Common myeloid progenitor, CD34-positive (primary cell): Measurements from ENCODE around the gene KIF17.
A peak's percentile ranks its signal among the peaks of the same experiment; 100 is the strongest.

ENCODE experiments used
- CTCF ChIA-PET: fragments of 350-600 bp; sonication (Branson Sonifier 250); formaldehyde crosslinking; loops from one replicate; lab custom pipeline; 2021; ENCODE audit warnings: antibody characterized with exemption; lab: Charles Lee
- POLR2A ChIA-PET: fragments of 350-600 bp; sonication (Branson Sonifier 250); formaldehyde crosslinking; loops from one replicate; lab custom pipeline; 2021; ENCODE audit warnings: antibody characterized with exemption; lab: Charles Lee
- DNase-seq, 3 donors: peaks; one replicate each; pipeline versions ENCODE4 v3.0.0 to v3.0.0-alpha.2; 2013
- H3K27ac ChIP-seq, 2 experiments: 1 replicate in 1 of 2; 2 replicates in 1 of 2; pipeline ENCODE4 v1.7.0; 2013; ENCODE audit warnings: inconsistent platforms in 2 of 2, low read length in 2 of 2, mild to moderate bottlenecking in 2 of 2, low read depth in 1 of 2, moderate library complexity in 1 of 2; ENCODE audit not compliant: severe bottlenecking in 2 of 2, insufficient read depth in 1 of 2, poor library complexity in 1 of 2
- H3K27me3 ChIP-seq, 5 experiments: replicated peaks in 2 of 5; 1 replicate in 3 of 5; 2 replicates in 2 of 5; pipeline versions ENCODE4 v1.6.1 to v1.7.0; 2013; ENCODE audit warnings: low read length in 4 of 5, mild to moderate bottlenecking in 2 of 5, moderate library complexity in 2 of 5, inconsistent platforms in 1 of 5; ENCODE audit not compliant: insufficient read depth in 5 of 5, control insufficient read depth in 4 of 5
- H3K36me3 ChIP-seq, 4 experiments: 1 replicate in 2 of 4; 2 replicates in 2 of 4; pipeline versions ENCODE4 v1.6.1 to v1.7.0; 2013; ENCODE audit warnings: low read length in 3 of 4, control low read depth in 1 of 4, mild to moderate bottlenecking in 1 of 4; ENCODE audit not compliant: control insufficient read depth in 4 of 4, insufficient read depth in 4 of 4
- H3K4me1 ChIP-seq, 4 experiments: 1 replicate in 3 of 4; 2 replicates in 1 of 4; pipeline versions ENCODE4 v1.6.1 to v1.7.1; 2013; ENCODE audit warnings: low read length in 3 of 4, mild to moderate bottlenecking in 3 of 4, control low read depth in 1 of 4, inconsistent platforms in 1 of 4, moderate library complexity in 1 of 4; ENCODE audit not compliant: control insufficient read depth in 4 of 4, insufficient read depth in 4 of 4; ENCODE audit errors: control extremely low read depth in 1 of 4
- H3K4me3 ChIP-seq, 7 experiments: 1 replicate in 4 of 7; 2 replicates in 3 of 7; pipeline versions ENCODE4 v1.5.1 to v1.7.0; 2013; ENCODE audit warnings: mild to moderate bottlenecking in 7 of 7, low read length in 6 of 7, moderate library complexity in 6 of 7, inconsistent platforms in 2 of 7, low read depth in 2 of 7, control low read depth in 1 of 7; ENCODE audit not compliant: insufficient read depth in 4 of 7, control insufficient read depth in 1 of 7; ENCODE audit errors: extremely low read depth in 1 of 7
- H3K9me3 ChIP-seq, 5 experiments: 1 replicate in 4 of 5; 2 replicates in 1 of 5; pipeline versions ENCODE4 v1.6.1 to v1.7.1; 2013; ENCODE audit warnings: low read length in 4 of 5, mild to moderate bottlenecking in 2 of 5, inconsistent platforms in 1 of 5, low read depth in 1 of 5, moderate library complexity in 1 of 5; ENCODE audit not compliant: control insufficient read depth in 4 of 5, insufficient read depth in 2 of 5; ENCODE audit errors: control extremely low read depth in 1 of 5
- WGBS: methylation state at CpG from one replicate; pipeline ENCODE4 v1.1.5; 2013; ENCODE audit not compliant: insufficient coverage; 5-methylcytosine and 5-hydroxymethylcytosine counted together

The KIF17 gene

DNA sequence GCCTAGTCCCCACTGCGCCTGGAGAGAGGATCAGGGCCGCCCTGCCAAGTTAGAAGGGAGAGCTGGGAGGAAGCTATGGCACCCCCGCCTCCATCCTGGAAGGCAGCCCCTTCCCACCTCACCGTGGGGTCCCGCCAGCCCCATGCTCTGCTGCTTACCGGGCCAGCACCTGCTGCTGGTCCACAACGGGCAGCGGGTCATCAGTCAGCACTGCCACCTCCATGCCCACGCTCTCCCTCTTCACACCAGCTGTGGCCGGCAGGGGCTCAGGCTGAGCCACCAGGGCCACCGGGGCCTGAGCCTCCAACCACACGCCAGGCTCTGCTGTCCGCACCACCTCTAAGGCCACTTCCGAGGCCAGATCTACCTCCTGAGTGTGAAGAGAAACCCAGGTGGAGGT, 33.2 kb downstream of the KIF17 start:
- Histone ChIP-seq H3K27me3 (no peaks in the 10 kb centered on the region), H3K36me3 (no peaks in the 10 kb centered on the region), H3K4me1 (peaks cover 0 to 12% (median 9%) of the 10 kb centered on the region in 4 experiments), H3K9me3 (no peaks in the 10 kb centered on the region), H3K27ac (no peak overlapping the region), H3K4me3 (no peak overlapping the region)
- no peak for DNase-seq
- CTCF ChIA-PET, result interaction anchor here (1.4 to 1.7 kb wide), 2 partner anchors 10 to 12 kb away, joined by 4 to 5 read pairs; no protein-coding TSS in a partner anchor
- 90% methylated on average over 9 of the region's 14 CpGs for WGBS
- POLR2A ChIA-PET, result no interaction called here

DNA sequence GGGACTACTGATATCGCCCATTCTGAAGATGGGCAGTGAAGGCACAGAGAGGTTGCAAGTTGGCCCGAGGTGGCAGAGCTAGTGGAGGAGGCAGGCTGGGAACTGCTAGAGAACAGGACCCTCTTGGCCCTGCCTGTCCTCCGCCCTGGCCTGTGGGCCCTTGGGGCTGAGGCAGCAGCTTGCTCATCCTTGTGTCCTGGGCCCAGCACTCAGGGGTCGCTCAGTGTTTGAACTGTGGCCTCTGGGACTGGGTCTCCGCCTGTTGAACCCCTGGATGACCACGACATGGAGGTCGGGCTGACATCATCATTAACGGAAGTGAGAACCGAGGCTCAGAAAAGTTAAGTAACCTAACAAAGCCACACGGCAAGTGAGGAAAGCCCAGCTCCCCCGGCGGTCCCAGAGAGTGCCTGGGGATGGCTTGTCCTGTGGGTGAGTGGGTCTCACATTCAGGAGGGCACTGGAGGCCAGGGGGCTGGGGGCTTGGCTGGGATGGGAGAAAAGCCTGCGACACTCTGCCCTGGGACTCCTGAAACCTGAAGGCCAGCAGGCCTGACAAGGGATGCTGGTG, 33.7 kb downstream of the KIF17 start:
- no peak overlapping the region for H3K27ac ChIP-seq
- 98% methylated on average over 11 of the region's 13 CpGs for WGBS
- CTCF ChIA-PET, result interaction anchor here (1.4 to 1.7 kb wide), 2 partner anchors 11 to 13 kb away, joined by 4 to 5 read pairs; no protein-coding TSS in a partner anchor
- no peaks in the 10 kb centered on the region for H3K27me3 ChIP-seq
- H3K9me3 ChIP-seq, result no peaks in the 10 kb centered on the region
- no peak for DNase-seq
- H3K4me3 ChIP-seq, result no peak overlapping the region
- no peaks in the 10 kb centered on the region for H3K36me3 ChIP-seq
- POLR2A ChIA-PET, result no interaction called here
- H3K4me1 ChIP-seq, result peaks cover 0 to 12% (median 9%) of the 10 kb centered on the region in 4 experiments

DNA sequence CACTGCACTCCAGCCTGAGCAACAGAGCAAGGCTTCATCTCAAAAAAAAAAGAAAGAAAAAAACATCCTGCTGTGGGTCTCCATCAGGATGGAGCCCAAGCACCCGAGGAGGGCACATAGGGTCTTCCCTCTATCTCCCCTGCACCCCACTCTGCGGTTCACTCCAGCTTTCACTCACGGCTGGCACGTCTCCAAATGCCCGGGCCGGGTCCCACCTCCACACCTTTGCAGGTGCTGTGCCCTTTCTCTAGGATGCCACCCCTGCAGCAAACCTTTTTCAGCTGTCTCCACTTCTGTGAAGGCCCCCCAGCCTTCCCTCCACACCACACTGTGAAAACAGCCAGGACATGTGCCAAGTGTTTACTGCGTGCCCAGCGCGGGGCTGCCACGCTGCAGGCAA, 34.2 kb downstream of the KIF17 start:
- ChIA-PET CTCF (no interaction called here), POLR2A (no interaction called here)
- H3K27ac ChIP-seq, result no peak overlapping the region
- no peak for DNase-seq
- 98% methylated on average over 7 of the region's 10 CpGs for WGBS
- no peak overlapping the region for H3K4me3 ChIP-seq
- H3K27me3 ChIP-seq, result no peaks in the 10 kb centered on the region
- H3K4me1 ChIP-seq, result peaks cover 0 to 12% (median 10%) of the 10 kb centered on the region in 4 experiments
- no peaks in the 10 kb centered on the region for H3K36me3 ChIP-seq
- no peaks in the 10 kb centered on the region for H3K9me3 ChIP-seq

DNA sequence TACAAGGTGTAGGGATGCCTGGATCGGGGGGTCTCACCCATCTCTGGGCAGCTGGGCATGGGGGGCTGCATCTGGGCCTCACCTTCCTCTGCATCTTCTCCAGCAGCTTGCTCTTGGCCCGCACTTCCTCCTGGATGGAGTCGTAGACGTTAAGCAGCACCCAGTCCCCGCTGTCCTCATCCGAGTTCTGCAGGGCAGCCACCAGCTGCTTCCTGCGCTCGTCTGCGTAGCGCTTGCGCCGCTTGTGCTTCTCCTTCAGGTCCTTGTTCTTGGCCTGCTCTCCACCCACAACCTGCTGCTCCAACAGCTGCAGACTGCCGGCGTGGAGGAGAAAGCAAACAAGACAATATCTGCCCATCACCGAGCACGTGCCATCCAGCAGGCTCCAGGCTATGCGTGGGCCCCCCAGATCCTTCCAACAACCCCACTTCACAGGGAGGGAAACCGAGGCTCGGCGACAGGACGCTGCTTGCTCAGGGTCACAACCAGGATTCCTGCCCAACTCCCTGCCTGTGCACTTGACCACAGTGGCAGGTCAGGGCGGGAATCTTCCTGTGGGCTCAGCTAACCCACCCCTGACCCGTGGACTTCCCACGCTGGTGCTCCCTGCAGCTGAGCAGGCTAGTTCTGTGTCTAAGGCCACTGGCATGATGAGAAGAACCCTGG, 35.1 kb downstream of the KIF17 start:
- peak overlapping the region in 2 of 7 experiments; percentile 3 to 4 for H3K4me3 ChIP-seq
- no peak overlapping the region for H3K27ac ChIP-seq
- peak in 2 of 3 donors; percentile 83 to 91 for DNase-seq
- ChIA-PET POLR2A (no interaction called here), CTCF (interaction anchor here (0.7 kb wide), 1 partner anchor 72 kb away, joined by 3 read pairs; no protein-coding TSS in a partner anchor)
- no peaks in the 10 kb centered on the region for H3K9me3 ChIP-seq
- peaks cover 0 to 12% (median 10%) of the 10 kb centered on the region in 4 experiments for H3K4me1 ChIP-seq
- WGBS, result 15% methylated on average over 19 of the region's 24 CpGs
- H3K27me3 ChIP-seq, result no peaks in the 10 kb centered on the region
- no peaks in the 10 kb centered on the region for H3K36me3 ChIP-seq

DNA sequence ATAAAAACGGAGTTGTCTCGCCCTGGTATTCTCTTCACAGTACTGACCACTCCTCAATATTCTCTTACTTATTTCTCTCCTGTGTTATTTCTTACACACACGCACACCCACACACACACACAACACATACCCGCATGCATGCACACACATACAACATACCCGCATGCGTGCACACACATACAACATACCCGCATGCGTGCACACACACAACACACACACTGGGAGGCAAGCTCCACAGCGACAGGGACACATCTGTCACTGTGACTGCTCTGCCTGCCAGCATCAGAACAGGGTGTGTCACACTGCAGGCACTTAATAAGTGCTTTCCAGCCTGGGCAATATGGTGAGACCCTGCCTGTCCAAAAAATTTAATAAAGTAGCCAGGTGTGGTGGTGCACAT, 35.8 kb downstream of the KIF17 start:
- ChIA-PET POLR2A (no interaction called here), CTCF (interaction anchor here (0.6 to 0.7 kb wide), 2 partner anchors 32 to 71 kb away, joined by 3 read pairs; no protein-coding TSS in a partner anchor)
- whole genome bisulfite sequencing, result 100% methylated on average over 7 of the region's 9 CpGs
- no peaks in the 10 kb centered on the region for H3K27me3 ChIP-seq
- no peaks in the 10 kb centered on the region for H3K36me3 ChIP-seq
- peaks cover 0 to 12% (median 10%) of the 10 kb centered on the region in 4 experiments for H3K4me1 ChIP-seq
- DNase-seq, result peak in 1 of 3 donors; percentile 12
- no peak overlapping the region for H3K4me3 ChIP-seq
- H3K27ac ChIP-seq, result no peak overlapping the region
- no peaks in the 10 kb centered on the region for H3K9me3 ChIP-seq

DNA sequence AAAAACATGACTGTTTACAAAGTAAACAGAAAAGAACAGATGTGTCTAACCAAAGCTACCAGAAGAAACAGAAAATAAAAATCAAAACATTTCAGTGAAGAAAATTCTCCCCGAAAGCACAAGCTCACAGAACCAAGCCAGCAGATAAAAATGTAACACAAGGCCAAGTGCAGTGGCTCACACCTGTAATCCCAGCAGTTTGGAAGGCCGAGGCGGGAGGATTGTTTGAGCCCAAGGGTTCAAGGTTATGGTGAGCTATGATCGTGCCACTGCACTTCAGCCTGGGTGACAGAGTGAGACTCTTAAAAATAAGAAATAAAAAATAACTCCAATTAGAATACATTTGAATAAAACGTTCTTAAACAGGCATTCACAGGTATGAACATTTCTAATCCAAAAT, 37.5 kb downstream of the KIF17 start:
- H3K36me3 ChIP-seq, result no peaks in the 10 kb centered on the region
- DNase-seq, result no peak
- H3K9me3 ChIP-seq, result no peaks in the 10 kb centered on the region
- WGBS, result 94% methylated on average over 3 of the region's 5 CpGs
- no peak overlapping the region for H3K4me3 ChIP-seq
- CTCF ChIA-PET, result no interaction called here
- peaks cover 0 to 12% (median 10%) of the 10 kb centered on the region in 4 experiments for H3K4me1 ChIP-seq
- POLR2A ChIA-PET, result no interaction called here
- H3K27me3 ChIP-seq, result no peaks in the 10 kb centered on the region
- H3K27ac ChIP-seq, result no peak overlapping the region

DNA sequence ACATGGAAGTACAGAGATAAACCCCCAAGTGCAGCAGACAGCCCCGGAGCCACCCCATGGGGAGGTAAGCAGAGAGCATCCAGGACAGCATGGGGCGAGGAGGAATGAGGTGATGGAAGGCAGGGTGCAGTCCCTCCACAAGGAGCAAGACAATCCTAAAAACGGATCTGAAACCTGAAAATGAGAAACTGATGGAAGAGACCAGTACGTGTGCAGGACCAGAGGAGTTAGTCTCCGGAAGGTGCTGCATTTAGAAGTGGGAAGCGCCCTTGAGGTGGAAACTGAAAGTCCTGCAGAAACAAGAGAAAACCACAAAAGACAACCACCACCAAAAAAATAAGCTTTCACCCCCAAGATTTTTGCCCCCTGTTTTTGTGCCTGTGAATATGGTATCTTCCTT, 39.2 kb downstream of the KIF17 start:
- no peaks in the 10 kb centered on the region for H3K36me3 ChIP-seq
- H3K27ac ChIP-seq, result no peak overlapping the region
- no peak for DNase-seq
- H3K4me1 ChIP-seq, result peaks cover 0 to 12% (median 10%) of the 10 kb centered on the region in 4 experiments
- no peaks in the 10 kb centered on the region for H3K27me3 ChIP-seq
- 81% methylated on average over 5 of the region's 6 CpGs for WGBS
- POLR2A ChIA-PET, result no interaction called here
- CTCF ChIA-PET, result no interaction called here
- H3K9me3 ChIP-seq, result no peaks in the 10 kb centered on the region
- H3K4me3 ChIP-seq, result no peak overlapping the region
